Osteoblast (primary cell): ENCODE results near the gene CPEB3. TPM values are rescaled to one million over a fixed set of nuclear protein-coding genes. Genes with fewer than 3 reads are reported as not detected.
A peak's percentile ranks its signal among the peaks of the same experiment; 100 is the strongest.

ENCODE experiments used
- DNase-seq: peaks from one replicate; pipeline ENCODE4 v3.0.0; 2011; ENCODE audit warnings: low spot score, mixed read lengths; ENCODE audit not compliant: insufficient read length; ENCODE audit errors: missing footprints
- H2AFZ ChIP-seq: 2 replicates; pipeline ENCODE4 v1.6.0; 2011; ENCODE audit warnings: mild to moderate bottlenecking, low read length
- H3K27ac ChIP-seq: 2 replicates; pipeline ENCODE4 v1.5.1; 2011; ENCODE audit warnings: mild to moderate bottlenecking, low read depth, low read length, moderate library complexity
- H3K27me3 ChIP-seq: 2 replicates; pipeline ENCODE4 v1.6.0; 2012; ENCODE audit warnings: mild to moderate bottlenecking, control low read depth, inconsistent platforms, low read length, moderate library complexity; ENCODE audit not compliant: insufficient read depth
- H3K36me3 ChIP-seq: 2 replicates; pipeline ENCODE4 v1.5.1; 2011; ENCODE audit warnings: mild to moderate bottlenecking, low read length, control low read depth, moderate library complexity; ENCODE audit not compliant: insufficient read depth
- H3K4me1 ChIP-seq: 2 replicates; pipeline ENCODE4 v1.5.1; 2011; ENCODE audit warnings: mild to moderate bottlenecking, low read length, control low read depth, moderate library complexity; ENCODE audit not compliant: insufficient read depth
- H3K4me2 ChIP-seq: 2 replicates; pipeline ENCODE4 v1.6.0; 2011; ENCODE audit warnings: mild to moderate bottlenecking, low read length; ENCODE audit not compliant: insufficient read depth
- H3K4me3 ChIP-seq: fragments of 200-600 bp; sonication (generic); 3 replicates; pipeline ENCODE4 v1.5.1; 2012; ENCODE audit warnings: mild to moderate bottlenecking, low read length, inconsistent platforms; ENCODE audit not compliant: insufficient read depth
- H3K79me2 ChIP-seq: 2 replicates; pipeline ENCODE4 v1.6.0; 2012; ENCODE audit warnings: mild to moderate bottlenecking, low read length, control low read depth, inconsistent platforms; ENCODE audit not compliant: insufficient read depth
- H3K9me3 ChIP-seq: 2 replicates; pipeline ENCODE4 v1.5.1; 2011; ENCODE audit warnings: low read depth, low read length, control low read depth
- H4K20me1 ChIP-seq: 2 replicates; pipeline ENCODE4 v1.6.0; 2012; ENCODE audit warnings: mild to moderate bottlenecking, low read length, control low read depth; ENCODE audit not compliant: insufficient read depth
- CTCF ChIP-seq: IDR thresholded peaks from 2 replicates; pipeline ENCODE4 v1.5.1; 2011; ENCODE audit warnings: mild to moderate bottlenecking, low read depth, low read length, moderate library complexity; ENCODE audit errors: extremely low read depth
- total RNA-seq: library from RNA; depleted of rRNA; stranded (reverse); fragments of >200 nt; gene quantifications from 2 replicates; pipeline ENCODE4 v1.2.3, GENCODE V29; 2012

The CPEB3 gene
- total RNA-seq, 1 donor, result 1.1 TPM

DNA sequence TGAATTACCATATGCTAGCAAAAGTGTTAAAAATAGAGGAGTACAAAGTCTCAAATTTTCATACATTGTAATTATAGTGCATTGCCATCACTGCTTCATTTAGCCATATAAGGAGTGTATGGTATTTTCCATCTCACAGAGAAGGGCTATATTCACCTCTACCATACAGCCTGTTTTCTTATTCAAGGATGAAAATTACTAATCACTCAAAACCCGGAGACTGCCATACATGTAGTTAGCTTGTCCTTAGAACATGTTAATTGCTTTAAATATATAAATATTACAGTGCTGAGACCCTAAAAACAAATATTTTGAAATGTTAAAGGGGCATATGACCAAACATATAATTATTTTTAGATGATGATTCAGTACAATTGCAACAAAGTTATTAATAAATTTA, 49.4 kb downstream of the CPEB3 start:
- Histone ChIP-seq H2AFZ (peak overlapping the region; percentile 91), H4K20me1 (no peaks in the 10 kb centered on the region), H3K36me3 (no peaks in the 10 kb centered on the region), H3K79me2 (no peaks in the 10 kb centered on the region), H3K27me3 (no peaks in the 10 kb centered on the region), H3K9me3 (no peaks in the 10 kb centered on the region), H3K4me1 (peaks cover 18% of the 10 kb centered on the region), H3K4me2 (peak overlapping the region; percentile 88), H3K27ac (peak overlapping the region; percentile 76), H3K4me3 (peak overlapping the region; percentile 77)
- no peak for TF ChIP-seq CTCF
- DNase-seq, result no peak

DNA sequence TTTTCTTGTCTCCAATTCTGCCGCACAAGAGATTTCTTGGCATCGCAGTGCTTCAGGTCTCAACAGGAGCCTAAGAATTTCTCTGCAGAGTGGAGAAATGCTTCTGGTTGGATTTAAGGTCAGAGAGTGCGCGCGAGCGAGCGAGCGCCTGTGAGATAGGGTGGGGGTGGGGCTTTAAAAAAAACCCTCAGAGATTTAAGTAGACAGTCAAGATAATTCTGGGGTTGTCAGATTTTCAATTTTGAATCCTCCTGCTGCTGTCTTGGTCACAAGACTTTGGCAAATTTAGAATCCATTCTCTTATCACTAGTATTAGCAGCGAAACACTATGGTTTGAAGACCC, 49.7 kb downstream of the CPEB3 start:
- Histone ChIP-seq H3K4me1 (peaks cover 18% of the 10 kb centered on the region), H3K4me3 (peak overlapping the region; percentile 77), H2AFZ (peak overlapping the region; percentile 91), H3K27ac (peak overlapping the region; percentile 76), H3K27me3 (no peaks in the 10 kb centered on the region), H3K79me2 (no peaks in the 10 kb centered on the region), H3K36me3 (no peaks in the 10 kb centered on the region), H3K4me2 (peak overlapping the region; percentile 88), H4K20me1 (no peaks in the 10 kb centered on the region), H3K9me3 (no peaks in the 10 kb centered on the region)
- TF ChIP-seq CTCF, result no peak
- DNase-seq, result no peak

GRCh38 chr10:92240289-92241157, 50.4 kb downstream of the CPEB3 start:
- DNase-seq, result peak; percentile 92
- no peak for TF ChIP-seq CTCF
- peak overlapping the region; percentile 91 for H2AFZ ChIP-seq
- no peaks in the 10 kb centered on the region for H3K36me3 ChIP-seq
- no peaks in the 10 kb centered on the region for H3K9me3 ChIP-seq
- H3K79me2 ChIP-seq, result no peaks in the 10 kb centered on the region
- H3K27me3 ChIP-seq, result no peaks in the 10 kb centered on the region
- H4K20me1 ChIP-seq, result peaks cover 2% of the 10 kb centered on the region
- H3K27ac ChIP-seq, result peak overlapping the region; percentile 76
- H3K4me1 ChIP-seq, result peaks cover 18% of the 10 kb centered on the region
- H3K4me3 ChIP-seq, result peak overlapping the region; percentile 77
- H3K4me2 ChIP-seq, result peak overlapping the region; percentile 88

GRCh38 chr10:92239600-92240288, 51.1 kb downstream of the CPEB3 start:
- Histone ChIP-seq H3K27me3 (no peaks in the 10 kb centered on the region), H4K20me1 (peaks cover 2% of the 10 kb centered on the region), H3K36me3 (no peaks in the 10 kb centered on the region), H3K79me2 (no peaks in the 10 kb centered on the region), H3K4me2 (peak overlapping the region; percentile 88), H3K4me3 (peak overlapping the region; percentile 77), H3K4me1 (peaks cover 18% of the 10 kb centered on the region), H2AFZ (peak overlapping the region; percentile 91), H3K9me3 (no peaks in the 10 kb centered on the region), H3K27ac (peak overlapping the region; percentile 76)
- DNase-seq, result peak; percentile 88
- TF ChIP-seq CTCF, result no peak
